BJ (cell line): Measurements from ENCODE around the gene TJAP1. TPM values are rescaled to one million over a fixed set of nuclear protein-coding genes. Genes with fewer than 3 reads are reported as not detected.

Experiments
- CTCF ChIA-PET: fragments of 350-600 bp; formaldehyde crosslinking; extraction: SDS; loops from one replicate; lab custom pipeline; 2021; ENCODE audit warnings: antibody characterized with exemption, inconsistent platforms; lab: Yijun Ruan, JAX
- POLR2A ChIA-PET: fragments of 300-600 bp; sonication (Branson Sonifier 250); formaldehyde crosslinking; extraction: SDS; loops from one replicate; lab custom pipeline; 2021; ENCODE audit warnings: antibody characterized with exemption; lab: Charles Lee
- DNase-seq: peaks from one replicate; pipeline ENCODE4 v3.0.0-alpha.2; 2011; ENCODE audit warnings: low read depth
- H3K27me3 ChIP-seq: 2 replicates; pipeline ENCODE4 v1.6.0; 2011; ENCODE audit warnings: low read length; ENCODE audit not compliant: control insufficient read depth, insufficient read depth
- H3K36me3 ChIP-seq: 2 replicates; pipeline ENCODE4 v1.5.1; 2011; ENCODE audit warnings: low read length; ENCODE audit not compliant: control insufficient read depth, insufficient read depth
- H3K4me3 ChIP-seq: 2 replicates; pipeline ENCODE4 v1.5.1; 2011; ENCODE audit warnings: low read depth, mild to moderate bottlenecking, control low read depth, low read length
- polyA plus RNA-seq: library from polyadenylated mRNA; depleted of rRNA; stranded (reverse); fragments of >200 nt; gene quantifications from 2 replicates; pipeline ENCODE4 v1.2.3, GENCODE V29; 2011
- TF ChIP-seq, protein P1 (sequence below): IDR thresholded peaks from 2 replicates; pipeline ENCODE4 v1.5.1; 2011; ENCODE audit warnings: low read depth, mild to moderate bottlenecking, control low read depth, inconsistent platforms, low read length, moderate library complexity; ENCODE audit not compliant: insufficient read depth

The TJAP1 gene
- polyA plus RNA-seq, 1 experiment, result 29.0 TPM

DNA sequence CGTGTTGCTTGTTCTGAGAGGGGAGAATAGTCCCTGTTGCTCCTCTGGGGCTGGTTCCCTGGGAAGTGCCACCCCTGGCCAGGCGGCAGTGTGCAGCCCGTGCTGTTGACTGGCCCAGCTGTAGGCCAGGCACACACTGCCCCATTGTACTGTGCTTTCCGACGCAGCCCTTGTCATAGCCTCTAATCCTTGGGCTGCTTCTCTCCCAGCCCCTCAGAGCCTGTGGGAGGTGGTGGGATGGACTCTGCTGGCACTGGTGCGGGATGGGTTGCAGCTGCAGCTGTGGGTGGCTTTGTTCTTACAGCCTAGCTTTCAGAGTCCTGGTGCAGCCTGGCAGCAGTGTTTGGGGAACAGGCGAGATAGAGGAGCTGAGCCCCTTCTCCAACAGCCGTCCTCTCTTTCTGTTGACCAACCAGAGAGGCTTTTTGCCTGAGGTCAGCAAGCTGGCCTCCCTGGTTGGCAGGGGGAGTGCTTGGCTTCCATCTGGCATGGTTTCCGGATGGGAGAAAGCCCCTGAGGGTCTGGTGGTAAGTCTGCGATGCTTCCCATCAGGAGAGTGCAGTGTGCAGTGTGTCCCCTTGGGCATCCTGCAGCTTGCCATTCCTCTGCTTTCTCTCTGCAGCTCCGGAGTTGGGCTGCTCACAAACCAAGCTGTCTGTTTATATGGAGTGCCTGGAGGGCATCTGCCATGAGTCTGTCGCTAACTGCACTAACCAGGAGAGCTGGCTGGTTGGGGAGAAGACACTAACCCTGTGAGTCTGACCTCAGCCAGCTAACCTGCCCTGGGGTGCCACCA is 12.1 kb downstream of the TJAP1 start:
- Histone ChIP-seq H3K27me3 (no peaks in the 10 kb centered on the region), H3K4me3 (no peak overlapping the region), H3K36me3 (peaks cover 2% of the 10 kb centered on the region; the same call in 1 of the 2 replicates)
- TF ChIP-seq, protein P1, sequence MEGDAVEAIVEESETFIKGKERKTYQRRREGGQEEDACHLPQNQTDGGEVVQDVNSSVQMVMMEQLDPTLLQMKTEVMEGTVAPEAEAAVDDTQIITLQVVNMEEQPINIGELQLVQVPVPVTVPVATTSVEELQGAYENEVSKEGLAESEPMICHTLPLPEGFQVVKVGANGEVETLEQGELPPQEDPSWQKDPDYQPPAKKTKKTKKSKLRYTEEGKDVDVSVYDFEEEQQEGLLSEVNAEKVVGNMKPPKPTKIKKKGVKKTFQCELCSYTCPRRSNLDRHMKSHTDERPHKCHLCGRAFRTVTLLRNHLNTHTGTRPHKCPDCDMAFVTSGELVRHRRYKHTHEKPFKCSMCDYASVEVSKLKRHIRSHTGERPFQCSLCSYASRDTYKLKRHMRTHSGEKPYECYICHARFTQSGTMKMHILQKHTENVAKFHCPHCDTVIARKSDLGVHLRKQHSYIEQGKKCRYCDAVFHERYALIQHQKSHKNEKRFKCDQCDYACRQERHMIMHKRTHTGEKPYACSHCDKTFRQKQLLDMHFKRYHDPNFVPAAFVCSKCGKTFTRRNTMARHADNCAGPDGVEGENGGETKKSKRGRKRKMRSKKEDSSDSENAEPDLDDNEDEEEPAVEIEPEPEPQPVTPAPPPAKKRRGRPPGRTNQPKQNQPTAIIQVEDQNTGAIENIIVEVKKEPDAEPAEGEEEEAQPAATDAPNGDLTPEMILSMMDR, result no peak
- ChIA-PET POLR2A (no interaction called here), CTCF (interaction anchor here (1.0 to 9.9 kb wide), 4 partner anchors 10 to 560 kb away, joined by 3 to 136 read pairs (median 4); partner anchors contain the start of genes CNPY3 and LRRC73)
- DNase-seq, result no peak

DNA sequence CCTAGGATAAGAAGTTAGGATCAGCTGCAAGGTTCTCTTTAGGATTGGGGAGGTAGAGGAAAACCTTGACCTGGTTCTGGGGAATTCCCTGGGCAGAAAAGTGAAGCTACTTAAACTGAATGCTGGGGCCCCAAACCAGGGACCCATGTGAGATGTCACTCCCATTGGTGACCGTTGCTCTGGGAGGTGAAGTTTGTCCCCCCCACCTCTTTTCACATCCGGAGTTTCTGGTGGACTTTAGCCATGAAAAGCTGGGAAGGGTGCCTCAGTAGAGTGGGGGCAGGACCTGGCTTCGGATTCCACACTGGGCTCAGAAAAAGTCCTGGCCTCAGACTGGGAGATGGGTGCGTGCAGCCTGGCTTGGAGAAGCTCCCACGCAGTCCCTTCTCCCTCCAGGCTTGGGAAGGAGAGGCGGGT is 13.2 kb downstream of the TJAP1 start:
- POLR2A ChIA-PET, result no interaction called here
- no peak overlapping the region for H3K4me3 ChIP-seq
- H3K36me3 ChIP-seq, result peaks cover 1% of the 10 kb centered on the region; the same call in 1 of the 2 replicates
- CTCF ChIA-PET, result interaction anchor here (1.2 to 10.1 kb wide), 3 partner anchors 11 to 36 kb away, joined by 4 to 136 read pairs (median 87); partner anchors contain the start of genes DLK2 and LRRC73
- TF ChIP-seq, protein P1, result no peak
- no peak for DNase-seq
- H3K27me3 ChIP-seq, result no peaks in the 10 kb centered on the region

DNA sequence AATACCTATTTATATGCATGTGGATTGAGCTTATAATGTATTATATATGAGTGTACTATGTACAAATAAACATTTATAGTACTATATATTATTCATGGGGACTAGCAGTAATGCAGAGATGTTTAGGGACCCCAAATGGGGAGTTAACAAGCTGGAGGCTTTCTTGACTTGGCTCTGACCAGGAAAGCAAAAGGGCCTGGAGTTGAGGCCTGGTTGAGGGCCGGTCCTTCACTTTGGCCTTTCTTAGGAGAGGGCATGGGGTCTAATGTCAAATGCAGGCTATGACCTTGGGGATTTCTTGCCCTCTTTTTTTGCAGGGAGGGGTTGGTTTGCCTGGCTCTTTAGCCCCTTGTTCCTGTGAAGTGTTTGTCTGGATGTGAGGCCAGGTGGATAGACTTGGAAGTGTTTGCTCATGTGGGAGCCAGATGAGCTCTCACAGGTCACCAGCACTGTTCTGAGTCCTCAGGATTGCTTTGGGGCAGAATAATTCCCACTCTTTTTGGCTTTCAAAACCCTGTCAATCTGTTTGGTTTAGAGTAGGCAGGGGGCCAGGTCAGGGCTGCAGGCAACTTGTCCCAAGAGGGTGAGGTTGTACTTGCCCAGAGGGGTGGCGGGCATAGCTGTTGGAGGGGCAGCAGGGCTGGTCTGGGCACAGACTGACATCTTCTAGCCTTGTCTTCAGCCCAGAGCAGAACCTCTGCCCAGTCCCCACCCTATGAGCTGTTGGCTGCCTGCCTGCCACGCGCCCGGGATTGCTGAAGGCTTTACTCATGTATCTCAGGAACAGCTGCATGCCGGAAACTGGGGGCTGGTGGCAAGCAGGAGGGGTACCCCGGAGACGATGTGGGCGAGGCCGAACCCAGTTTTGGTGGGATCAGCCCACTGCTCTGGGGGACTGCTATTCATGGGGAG is 14.6 kb downstream of the TJAP1 start:
- ChIA-PET POLR2A (interaction anchor here (0.6 to 1.6 kb wide), 3 partner anchors 14 to 757 kb away, joined by 4 to 24 read pairs (median 8); no protein-coding TSS in a partner anchor), CTCF (interaction anchor here (0.6 to 10.1 kb wide), 6 partner anchors 12 to 263 kb away, joined by 3 to 136 read pairs (median 4); partner anchors contain the start of genes DLK2, DNPH1 and LRRC73)
- H3K4me3 ChIP-seq, result no peak overlapping the region
- H3K36me3 ChIP-seq, result 0 out of 2 replicates have a peak, but pooled peaks cover 1% of the 10 kb centered on the region
- H3K27me3 ChIP-seq, result no peaks in the 10 kb centered on the region
- TF ChIP-seq, protein P1, result no peak
- DNase-seq, result no peak

DNA sequence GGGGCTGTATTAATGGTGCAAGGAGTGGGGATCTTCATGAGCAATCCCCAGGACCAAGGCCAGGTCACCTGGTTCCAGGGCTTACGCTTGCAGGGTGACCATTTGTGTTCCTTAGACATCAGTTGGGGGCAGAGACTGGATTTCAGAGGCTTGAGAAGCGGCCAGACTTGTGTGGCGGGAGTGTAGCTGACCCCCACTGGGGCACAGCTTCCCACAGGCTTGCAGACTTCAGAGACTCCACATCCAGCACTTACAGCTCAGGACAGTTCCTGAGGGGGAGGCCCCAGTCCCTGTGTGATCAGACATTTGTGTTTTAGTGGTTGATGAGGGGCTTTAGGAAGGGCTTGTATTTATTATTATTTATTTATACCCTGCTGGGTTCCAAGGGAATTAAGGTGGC is 15.3 kb downstream of the TJAP1 start:
- POLR2A ChIA-PET, result interaction anchor here (0.6 to 1.6 kb wide), 2 partner anchors 15 to 756 kb away, joined by 4 to 8 read pairs; no protein-coding TSS in a partner anchor
- no peak overlapping the region for H3K4me3 ChIP-seq
- H3K27me3 ChIP-seq, result no peaks in the 10 kb centered on the region
- DNase-seq, result no peak
- H3K36me3 ChIP-seq, result 0 out of 2 replicates have a peak, but pooled peaks cover 1% of the 10 kb centered on the region
- TF ChIP-seq, protein P1, result no peak
- CTCF ChIA-PET, result interaction anchor here (0.6 to 10.1 kb wide), 8 partner anchors 9 to 264 kb away, joined by 3 to 136 read pairs (median 4); partner anchors contain the start of genes DLK2, DNPH1, LRRC73 and TJAP1
